ES-I3 (cell line): ENCODE measurements around the gene IFNGR1.

Experiments used
- H3K36me3 ChIP-seq: 2 replicates; pipeline ENCODE4 v1.6.1; 2013; ENCODE audit warnings: mild to moderate bottlenecking, low read length, control low read depth, moderate library complexity; ENCODE audit not compliant: insufficient read depth
- H3K4me1 ChIP-seq: 2 replicates; pipeline ENCODE4 v1.6.1; 2013; ENCODE audit warnings: mild to moderate bottlenecking, control low read depth, low read length; ENCODE audit not compliant: insufficient read depth
- H3K9ac ChIP-seq: 2 replicates; pipeline ENCODE4 v1.6.1; 2013; ENCODE audit warnings: low read depth, mild to moderate bottlenecking, low read length, moderate library complexity
- H3K9me3 ChIP-seq: 2 replicates; pipeline ENCODE4 v1.6.1; 2013; ENCODE audit warnings: mild to moderate bottlenecking, low read length, moderate library complexity; ENCODE audit not compliant: control insufficient read depth, insufficient read depth

The IFNGR1 gene

DNA sequence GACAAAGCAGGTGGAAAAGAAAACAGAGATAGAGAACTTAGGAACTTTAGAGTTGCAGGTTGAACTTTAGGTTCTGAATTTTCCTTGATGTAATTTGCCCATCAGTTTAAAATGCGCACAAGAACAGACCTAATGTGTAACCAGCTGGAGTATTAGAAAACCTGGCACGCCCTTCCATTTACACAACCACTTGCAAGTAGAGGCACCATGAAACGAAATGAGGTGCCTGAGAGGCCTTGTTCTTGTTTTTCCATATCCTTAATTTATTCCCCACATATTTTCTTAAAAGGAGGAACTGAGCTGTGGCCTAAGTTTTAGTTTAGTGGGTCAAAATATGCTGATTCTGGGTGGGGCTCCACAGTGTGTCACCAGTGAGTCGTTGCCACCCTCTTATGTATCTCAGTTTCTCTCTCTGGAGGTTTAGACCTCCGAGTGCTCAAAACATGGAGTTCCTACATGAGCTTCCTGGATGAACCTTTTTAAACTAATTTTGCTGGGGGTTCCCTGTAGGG, 28.5 kb downstream of the IFNGR1 start:
- Histone ChIP-seq H3K9me3 (peaks cover 33% of the 10 kb centered on the region), H3K36me3 (no peaks in the 10 kb centered on the region)

DNA sequence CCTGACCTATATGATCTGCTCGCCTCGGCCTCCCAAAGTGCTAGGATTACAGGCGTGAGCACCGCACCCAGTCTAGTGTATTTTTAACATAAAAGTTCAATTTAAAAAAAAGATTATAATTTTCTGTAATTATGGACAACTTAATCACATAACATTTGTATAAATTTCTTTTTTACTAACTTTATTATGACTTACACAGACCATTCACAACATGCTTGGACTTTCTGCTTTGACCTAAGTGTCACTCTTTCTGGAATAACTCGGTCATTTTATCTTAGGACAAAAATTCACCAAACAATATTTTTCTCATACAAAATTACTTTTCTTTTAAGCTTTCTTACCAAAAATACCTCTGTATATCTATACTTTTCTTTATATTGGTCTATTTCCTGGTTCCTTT, 30.3 kb downstream of the IFNGR1 start:
- no peaks in the 10 kb centered on the region for H3K36me3 ChIP-seq
- H3K9ac ChIP-seq: no peak overlapping the region
- H3K9me3 ChIP-seq: peaks cover 43% of the 10 kb centered on the region
- H3K4me1 ChIP-seq: no peaks in the 10 kb centered on the region

More for the DNA sequence above, 28.5 kb downstream of the IFNGR1 start:
- H3K4me1 ChIP-seq: no peaks in the 10 kb centered on the region
- H3K9ac ChIP-seq: no peak overlapping the region

GRCh38 chr6:137185290-137185689, 33.9 kb downstream of the IFNGR1 start:
- H3K4me1 ChIP-seq: no peaks in the 10 kb centered on the region
- peaks cover 35% of the 10 kb centered on the region for H3K9me3 ChIP-seq
- no peaks in the 10 kb centered on the region for H3K36me3 ChIP-seq
- H3K9ac ChIP-seq: no peak overlapping the region

DNA sequence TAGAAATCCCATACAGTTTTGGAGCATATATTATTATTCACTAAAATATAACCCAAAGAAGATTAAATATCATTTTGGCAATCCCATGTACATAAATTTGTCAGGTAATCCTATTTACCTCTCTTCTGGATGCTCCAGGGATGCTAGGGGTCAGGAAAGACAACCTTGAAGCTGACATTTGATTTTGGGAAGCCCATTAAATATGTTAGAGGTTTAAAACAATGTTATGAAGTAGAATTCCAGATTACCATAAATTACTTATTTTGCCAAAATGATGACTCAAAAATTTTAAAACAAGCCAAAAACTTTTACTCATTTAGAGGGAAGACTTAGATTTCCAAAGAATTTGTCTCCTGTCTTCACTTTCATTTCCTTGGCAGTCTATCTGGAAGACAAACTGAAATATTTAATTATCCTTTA, 36.5 kb downstream of the IFNGR1 start:
- Histone ChIP-seq H3K9ac (no peak overlapping the region), H3K9me3 (peaks cover 20% of the 10 kb centered on the region), H3K36me3 (no peaks in the 10 kb centered on the region), H3K4me1 (no peaks in the 10 kb centered on the region)

- H3K9me3 ChIP-seq: peaks cover 16% of the 10 kb centered on the region
- no peak overlapping the region for H3K9ac ChIP-seq
- H3K36me3 ChIP-seq: no peaks in the 10 kb centered on the region
Measured at GRCh38 chr6:137181891-137182653, 37.1 kb downstream of the IFNGR1 start.

DNA sequence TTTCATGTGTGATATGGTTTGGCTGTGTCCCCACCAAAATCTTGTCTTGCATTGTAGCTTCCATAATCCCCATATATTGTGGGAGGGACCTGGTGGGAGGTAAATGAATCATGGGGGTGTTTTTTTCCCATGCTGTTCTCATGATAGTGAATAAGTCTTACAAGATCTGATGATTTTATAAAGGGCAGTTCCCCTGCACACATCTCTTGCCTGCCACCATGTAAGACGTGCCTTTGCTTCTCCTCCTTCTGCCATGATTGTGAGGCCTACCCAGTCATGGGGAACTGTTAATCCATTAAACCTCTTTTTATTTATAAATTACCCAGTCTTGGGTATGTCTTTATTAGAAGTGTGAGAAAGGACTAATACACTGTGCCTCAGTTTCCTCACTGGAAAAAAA, 41.6 kb downstream of the IFNGR1 start:
- Histone ChIP-seq H3K9ac (no peak overlapping the region), H3K36me3 (no peaks in the 10 kb centered on the region), H3K9me3 (peaks cover 10% of the 10 kb centered on the region; the same call in 1 of the 2 replicates), H3K4me1 (no peaks in the 10 kb centered on the region)

More at GRCh38 chr6:137181891-137182653, 37.1 kb downstream of the IFNGR1 start:
- no peaks in the 10 kb centered on the region for H3K4me1 ChIP-seq

- no peak overlapping the region for H3K9ac ChIP-seq
- H3K4me1 ChIP-seq: no peaks in the 10 kb centered on the region
- peaks cover 10% of the 10 kb centered on the region; the same call in 1 of the 2 replicates for H3K9me3 ChIP-seq
- H3K36me3 ChIP-seq: no peaks in the 10 kb centered on the region
Measured at GRCh38 chr6:137176729-137177128, 42.5 kb downstream of the IFNGR1 start.

GRCh38 chr6:137175868-137176245, 43.3 kb downstream of the IFNGR1 start:
- Histone ChIP-seq H3K4me1 (no peaks in the 10 kb centered on the region), H3K9me3 (peaks cover 9% of the 10 kb centered on the region; the same call in 1 of the 2 replicates), H3K36me3 (no peaks in the 10 kb centered on the region), H3K9ac (no peak overlapping the region)

- Histone ChIP-seq H3K9me3 (peaks cover 6% of the 10 kb centered on the region; the same call in 1 of the 2 replicates), H3K36me3 (no peaks in the 10 kb centered on the region), H3K9ac (no peak overlapping the region), H3K4me1 (no peaks in the 10 kb centered on the region)
Measured at GRCh38 chr6:137175157-137175867, 43.9 kb downstream of the IFNGR1 start.

GRCh38 chr6:137173501-137173900, 45.7 kb downstream of the IFNGR1 start, which contains the start of gene IL22RA2:
IL22RA2 (minus strand) TSS chr6:137173644; CDS start chr6:137161749, 11,895 bp downstream.
- peaks cover 6% of the 10 kb centered on the region; the same call in 1 of the 2 replicates for H3K9me3 ChIP-seq
- no peaks in the 10 kb centered on the region for H3K4me1 ChIP-seq
- no peaks in the 10 kb centered on the region for H3K36me3 ChIP-seq
- no peak within 1 kb of the TSS for H3K9ac ChIP-seq

- no peak overlapping the region for H3K9ac ChIP-seq
- peaks cover 6% of the 10 kb centered on the region; the same call in 1 of the 2 replicates for H3K9me3 ChIP-seq
- H3K36me3 ChIP-seq: no peaks in the 10 kb centered on the region
- no peaks in the 10 kb centered on the region for H3K4me1 ChIP-seq
Measured at GRCh38 chr6:137172734-137173431, 46.3 kb downstream of the IFNGR1 start.

DNA sequence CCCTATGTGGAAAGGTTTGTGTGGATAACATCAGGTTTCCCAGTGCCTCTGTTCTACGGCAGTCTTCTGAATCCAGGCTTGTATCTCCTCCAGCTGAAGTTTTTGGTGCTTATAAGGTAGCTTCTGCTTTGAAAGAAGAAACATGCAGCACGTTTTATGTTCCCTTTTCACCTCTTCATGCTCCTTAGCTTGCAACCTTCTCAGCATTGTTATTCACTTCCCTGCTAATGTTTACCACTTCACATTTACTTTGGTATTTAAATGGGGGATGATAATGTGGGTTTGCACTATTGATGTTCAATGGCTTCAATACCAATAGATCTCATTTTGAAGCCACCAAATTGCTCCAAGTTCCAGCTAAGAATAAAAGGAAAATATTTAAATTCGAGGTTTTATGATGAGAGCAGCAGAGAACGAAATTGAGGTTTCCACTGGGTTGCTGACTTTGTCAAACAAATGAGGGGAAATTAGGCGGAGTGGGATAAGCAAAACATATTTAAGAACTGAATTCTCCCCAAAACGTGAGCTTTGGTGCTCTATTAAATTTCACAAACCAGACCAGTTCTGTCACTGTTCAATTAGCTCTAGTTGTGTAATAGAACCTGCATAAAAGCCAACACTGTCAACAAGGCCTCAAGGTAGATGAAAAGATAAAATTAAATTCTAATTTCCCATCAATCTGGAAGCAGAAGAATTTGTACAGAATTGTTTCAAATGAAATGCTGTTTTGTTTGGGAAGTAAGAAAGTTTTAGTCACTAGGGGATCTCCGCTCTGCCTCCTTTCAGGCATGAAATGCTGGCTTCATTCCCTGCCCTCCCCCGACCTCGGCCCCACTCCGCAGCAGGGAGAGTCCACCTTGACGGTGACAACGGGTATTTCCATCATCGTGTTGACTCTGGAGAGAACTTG, 47.1 kb downstream of the IFNGR1 start:
- H3K4me1 ChIP-seq: no peaks in the 10 kb centered on the region
- peaks cover 6% of the 10 kb centered on the region; the same call in 1 of the 2 replicates for H3K9me3 ChIP-seq
- H3K9ac ChIP-seq: no peak overlapping the region
- H3K36me3 ChIP-seq: no peaks in the 10 kb centered on the region

DNA sequence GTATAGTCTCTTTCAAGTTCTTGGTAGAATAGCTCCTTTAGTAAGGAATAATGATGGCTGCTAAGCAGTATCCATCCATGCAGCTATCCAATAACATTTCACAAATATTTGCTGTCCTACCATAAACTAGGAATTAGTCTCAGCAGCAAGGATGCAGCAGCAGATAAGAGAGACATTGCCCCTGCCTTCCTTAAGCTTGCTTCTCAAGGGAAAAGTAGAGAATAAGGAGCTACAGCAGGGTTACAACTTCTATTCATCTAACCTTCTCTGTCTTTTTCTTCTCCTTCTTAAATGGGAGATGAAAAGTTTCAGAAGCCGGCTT, 48.2 kb downstream of the IFNGR1 start:
- Histone ChIP-seq H3K9me3 (peaks cover 6% of the 10 kb centered on the region; the same call in 1 of the 2 replicates), H3K36me3 (no peaks in the 10 kb centered on the region), H3K9ac (no peak overlapping the region), H3K4me1 (no peaks in the 10 kb centered on the region)
